ENCODE results near the gene MICU2.

MICU2 gene

GRCh38 chr13:21549633-21550032 is 54.3 kb downstream of the MICU2 start:
- no peak for TF ChIP-seq CTCF (IDR thresholded peaks at IDR 0.05; ENCODE audit: low read depth, low read length, missing control alignments)
- H3K4me3 ChIP-seq (replicated peaks; ENCODE audit: low read depth, low read length) = no peak overlapping the region
- no peak for DNase-seq (ENCODE audit: extremely low read depth, low read depth)

GRCh38 chr13:21548577-21548976 is 55.4 kb downstream of the MICU2 start:
- no peak for DNase-seq (ENCODE audit: extremely low read depth, low read depth)
- no peak for TF ChIP-seq CTCF (IDR thresholded peaks at IDR 0.05; ENCODE audit: low read depth, low read length, missing control alignments)

GRCh38 chr13:21546372-21546771 is 57.6 kb downstream of the MICU2 start:
- no peak for DNase-seq (ENCODE audit: extremely low read depth, low read depth)
- H3K4me3 ChIP-seq (replicated peaks; ENCODE audit: low read depth, low read length) = no peak overlapping the region
- no peak for TF ChIP-seq CTCF (IDR thresholded peaks at IDR 0.05; ENCODE audit: low read depth, low read length, missing control alignments)

More at GRCh38 chr13:21548577-21548976, 55.4 kb downstream of the MICU2 start:
- H3K4me3 ChIP-seq (replicated peaks; ENCODE audit: low read depth, low read length) = no peak overlapping the region

- H3K4me3 ChIP-seq (replicated peaks; ENCODE audit: low read depth, low read length) = no peak overlapping the region
- TF ChIP-seq CTCF (IDR thresholded peaks at IDR 0.05; ENCODE audit: low read depth, low read length, missing control alignments) = no peak
- no peak for DNase-seq (ENCODE audit: extremely low read depth, low read depth)
Observed at GRCh38 chr13:21544515-21544914, 59.5 kb downstream of the MICU2 start.

GRCh38 chr13:21542563-21542962 is 61.4 kb downstream of the MICU2 start:
- DNase-seq (ENCODE audit: extremely low read depth, low read depth) = no peak
- no peak for TF ChIP-seq CTCF (IDR thresholded peaks at IDR 0.05; ENCODE audit: low read depth, low read length, missing control alignments)
- H3K4me3 ChIP-seq (replicated peaks; ENCODE audit: low read depth, low read length) = no peak overlapping the region

GRCh38 chr13:21541980-21542379 is 62.0 kb downstream of the MICU2 start:
- no peak for DNase-seq (ENCODE audit: extremely low read depth, low read depth)
- TF ChIP-seq CTCF (IDR thresholded peaks at IDR 0.05; ENCODE audit: low read depth, low read length, missing control alignments) = no peak
- H3K4me3 ChIP-seq (replicated peaks; ENCODE audit: low read depth, low read length) = no peak overlapping the region

GRCh38 chr13:21541271-21541670 is 62.7 kb downstream of the MICU2 start:
- no peak for TF ChIP-seq CTCF (IDR thresholded peaks at IDR 0.05; ENCODE audit: low read depth, low read length, missing control alignments)
- DNase-seq (ENCODE audit: extremely low read depth, low read depth) = no peak

More at GRCh38 chr13:21541271-21541670, 62.7 kb downstream of the MICU2 start:
- H3K4me3 ChIP-seq (replicated peaks; ENCODE audit: low read depth, low read length) = no peak overlapping the region

Measured in HFF-Myc (cell line).